HS-5 (cell line): ENCODE measurements around the gene KAZN.

Experiments used
- DNase-seq: peaks from one replicate; pipeline ENCODE4 v3.0.0-alpha.2; 2012; ENCODE audit warnings: low read depth

KAZN gene

GRCh38 chr1:14715266-14715665, 116.8 kb downstream of the KAZN start:
- no peak for DNase-seq

- no peak for DNase-seq
Observed at GRCh38 chr1:14715802-14716201, 117.3 kb downstream of the KAZN start.

- no peak for DNase-seq
Observed at GRCh38 chr1:14716474-14716873, 118.0 kb downstream of the KAZN start.

GRCh38 chr1:14718476-14718875, 120.0 kb downstream of the KAZN start:
- no peak for DNase-seq

GRCh38 chr1:14723401-14723800, 124.9 kb downstream of the KAZN start:
- DNase-seq = no peak

- DNase-seq = no peak
Observed at GRCh38 chr1:14724246-14724645, 125.8 kb downstream of the KAZN start.

- DNase-seq = no peak
Observed at GRCh38 chr1:14724678-14725077, 126.2 kb downstream of the KAZN start.

DNA sequence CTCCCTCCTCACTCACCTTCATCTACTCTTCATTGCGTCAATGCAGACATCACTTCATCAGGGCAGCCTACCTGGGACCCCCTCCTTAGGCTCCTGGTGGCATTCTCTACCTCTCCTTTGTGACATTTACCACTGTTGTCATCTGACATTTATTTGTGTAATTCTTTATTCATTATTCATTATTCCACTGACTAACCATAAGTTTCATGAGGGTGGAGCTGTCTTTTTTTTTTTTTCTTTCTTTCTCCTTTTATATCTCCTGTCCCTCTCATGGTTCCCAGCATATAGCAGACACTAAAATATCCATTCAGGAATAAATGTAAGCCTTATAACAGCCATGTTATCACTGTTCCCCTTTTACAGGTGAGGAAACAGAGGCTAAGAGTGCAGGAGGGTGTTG, 126.8 kb downstream of the KAZN start:
- DNase-seq = no peak

DNA sequence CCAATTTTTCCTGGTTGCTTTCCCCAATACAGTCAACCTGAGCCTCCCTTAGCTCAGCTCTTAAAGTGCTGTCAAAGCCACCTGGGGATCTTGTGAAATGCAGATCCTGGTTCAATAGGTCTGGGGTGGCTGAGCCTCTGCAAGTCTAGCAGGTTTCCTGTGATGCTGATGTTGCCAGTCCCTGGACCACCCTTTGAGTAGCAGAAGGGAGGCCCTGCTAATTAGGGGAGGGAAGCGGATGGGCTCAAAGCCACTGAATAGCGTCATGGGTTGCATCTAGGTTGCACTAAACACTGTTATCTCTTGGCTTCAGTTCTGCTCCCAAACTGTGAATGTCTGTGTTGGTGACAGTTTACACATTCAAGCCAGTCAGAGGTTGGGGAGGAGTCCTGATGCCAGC, 127.2 kb downstream of the KAZN start:
- no peak for DNase-seq

DNA sequence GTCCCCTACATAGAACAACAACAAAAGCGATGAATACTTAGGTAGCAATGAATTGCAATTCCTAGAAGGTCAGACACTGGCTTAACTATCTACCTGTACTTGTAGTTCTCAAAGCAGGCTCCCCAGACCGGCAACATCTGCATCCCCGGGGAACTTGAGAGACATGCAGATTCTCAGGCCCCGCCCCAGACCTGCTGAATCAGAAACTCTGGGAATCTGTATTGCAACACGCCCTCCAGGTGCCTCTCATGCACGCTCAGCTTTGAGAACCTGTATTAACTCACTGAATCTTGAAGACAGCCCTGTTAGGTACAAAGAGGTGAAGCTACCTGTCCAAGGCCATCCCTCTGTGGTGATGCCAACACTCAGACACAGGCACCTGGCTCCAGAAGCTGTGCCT, 128.1 kb downstream of the KAZN start:
- no peak for DNase-seq

GRCh38 chr1:14728516-14728915, 130.0 kb downstream of the KAZN start:
- DNase-seq = no peak

DNA sequence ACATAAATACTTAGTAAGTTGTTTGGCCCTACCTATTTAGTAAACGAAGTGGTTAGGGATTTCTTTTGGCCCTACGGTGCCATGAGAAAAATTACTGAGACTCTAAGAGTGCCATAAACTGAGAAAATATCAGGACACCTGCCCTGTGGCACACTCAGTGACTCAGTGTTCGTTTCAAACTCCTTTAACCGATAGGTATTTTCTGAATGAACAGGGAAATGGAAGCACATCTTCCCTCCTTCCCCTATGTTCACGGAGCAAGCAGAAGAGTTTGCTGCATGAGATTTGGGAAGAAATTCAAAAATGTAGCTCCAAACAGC, 134.2 kb downstream of the KAZN start:
- DNase-seq = no peak

GRCh38 chr1:14733048-14733778, 134.7 kb downstream of the KAZN start:
- DNase-seq = no peak

DNA sequence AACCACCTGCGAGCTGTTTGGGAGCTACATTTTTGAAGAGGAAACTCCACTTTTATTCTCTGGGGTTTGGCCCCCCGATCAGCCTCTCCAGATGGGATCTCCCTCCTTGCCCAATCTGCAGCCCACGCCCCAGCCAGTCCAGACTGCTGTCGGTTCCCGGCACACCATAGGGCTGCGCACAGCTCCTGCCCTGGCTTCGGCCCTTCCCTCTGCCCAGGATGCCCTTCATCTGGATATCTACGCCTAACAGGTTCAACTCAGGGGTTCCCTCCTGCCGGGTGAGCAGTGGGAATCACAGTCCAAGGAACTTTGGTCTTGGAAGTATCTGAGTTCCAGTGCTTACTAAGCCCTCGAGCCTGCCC, 135.3 kb downstream of the KAZN start:
- no peak for DNase-seq

DNA sequence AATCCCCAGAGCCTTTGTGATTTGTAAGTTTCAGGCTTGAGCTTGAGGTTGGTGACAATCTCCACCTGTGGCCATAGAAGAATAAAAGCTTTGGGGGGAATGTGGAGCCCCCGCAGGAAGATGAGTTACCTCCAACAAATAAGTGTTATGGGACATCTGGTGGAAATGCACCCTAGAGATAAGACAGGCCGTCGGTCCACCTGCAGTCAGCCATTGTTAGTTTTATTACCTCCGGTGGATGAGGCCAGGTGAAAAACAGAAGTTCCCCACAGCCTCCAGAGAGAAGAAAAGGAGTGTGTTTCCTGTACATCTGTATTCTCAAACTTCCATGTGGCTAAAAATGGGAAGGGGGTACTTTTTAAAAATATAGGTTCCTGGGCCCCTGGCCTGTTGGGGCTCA, 137.4 kb downstream of the KAZN start:
- DNase-seq = no peak

DNA sequence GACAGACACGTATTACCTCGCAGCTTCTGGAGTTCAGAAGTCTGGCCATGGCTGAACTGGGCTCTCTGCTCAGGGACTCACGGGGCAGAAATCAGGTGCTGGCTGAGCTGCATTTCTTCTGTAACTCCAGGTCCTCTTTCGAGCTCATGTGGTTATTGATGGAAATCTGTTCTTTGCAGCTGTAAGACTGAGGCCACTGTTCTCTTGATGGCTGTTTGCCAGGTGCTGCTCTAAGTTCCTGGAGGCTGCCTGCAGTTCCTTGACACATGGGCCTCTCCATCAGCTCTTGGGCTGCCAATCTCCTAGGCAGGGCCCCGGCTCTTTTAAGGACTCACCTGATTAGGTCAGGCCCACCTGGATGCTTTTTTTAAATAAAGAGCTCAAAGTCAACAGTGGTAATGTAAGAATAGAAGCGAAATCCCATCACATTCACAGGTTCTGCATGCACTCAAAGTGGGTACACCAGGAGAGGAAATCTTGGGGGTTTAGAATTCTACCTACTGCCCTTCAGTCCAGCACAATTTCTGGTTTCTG, 139.1 kb downstream of the KAZN start:
- no peak for DNase-seq

DNA sequence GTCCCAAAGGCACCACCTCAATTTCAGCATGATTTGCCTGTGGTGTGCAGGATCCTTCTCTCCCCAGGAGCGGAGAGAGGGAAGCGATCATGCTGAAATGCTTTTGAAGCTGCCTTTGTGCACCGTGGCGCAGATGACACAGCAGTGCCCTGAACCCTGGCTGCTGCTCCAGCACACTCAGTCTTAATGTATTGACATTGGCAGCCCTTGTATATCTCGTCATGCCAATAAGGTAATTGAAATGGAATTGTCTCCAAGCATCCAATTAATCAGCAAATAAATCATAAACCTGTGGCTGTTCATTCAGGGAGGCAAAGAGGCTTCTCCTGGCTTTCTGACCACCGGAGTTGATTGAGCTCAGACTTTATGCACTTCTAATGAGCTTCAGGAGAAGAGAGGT, 139.8 kb downstream of the KAZN start:
- no peak for DNase-seq

- DNase-seq = no peak
Observed at GRCh38 chr1:14738647-14739046, 140.2 kb downstream of the KAZN start.

- no peak for DNase-seq
Observed at GRCh38 chr1:14739082-14739832, 140.8 kb downstream of the KAZN start.

DNA sequence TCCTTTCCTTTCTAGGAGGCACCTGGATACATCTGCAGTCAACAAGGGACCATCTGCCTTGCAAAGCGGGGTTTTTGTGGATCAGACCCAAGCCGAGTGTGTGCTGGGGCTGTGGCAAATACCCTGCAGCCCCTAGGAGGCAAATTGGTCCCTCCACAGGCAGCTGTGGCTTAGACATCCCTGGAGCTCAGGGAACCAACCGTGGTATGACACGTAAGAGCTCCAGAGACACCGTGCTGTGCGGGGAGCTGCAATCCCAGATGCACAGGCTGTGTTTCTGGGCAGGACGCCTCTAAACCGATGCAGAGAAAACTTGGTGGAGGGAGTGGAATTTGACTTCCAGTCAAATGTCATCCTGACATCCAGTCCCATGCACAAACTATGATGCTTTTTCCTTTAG, 141.5 kb downstream of the KAZN start:
- DNase-seq = no peak

DNA sequence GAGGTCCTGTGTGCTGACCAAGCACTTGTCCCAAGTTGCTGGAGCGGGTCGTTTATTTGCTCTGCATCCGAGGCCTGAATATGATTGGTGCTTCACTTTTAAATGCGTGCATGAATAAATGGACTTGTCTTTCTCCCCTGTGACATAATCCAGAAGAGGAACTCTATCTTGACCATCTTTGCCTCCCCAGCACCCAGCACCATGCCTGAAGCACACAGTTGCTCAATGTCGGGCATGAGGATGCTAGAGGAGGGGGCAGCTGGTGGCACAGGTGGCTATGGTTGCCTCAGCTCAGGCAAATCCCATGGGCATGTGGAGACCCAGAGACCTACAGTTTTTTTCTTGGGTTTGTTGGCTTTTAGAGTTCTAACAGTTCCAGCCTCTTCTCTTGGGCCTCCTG, 142.6 kb downstream of the KAZN start:
- DNase-seq = no peak

DNA sequence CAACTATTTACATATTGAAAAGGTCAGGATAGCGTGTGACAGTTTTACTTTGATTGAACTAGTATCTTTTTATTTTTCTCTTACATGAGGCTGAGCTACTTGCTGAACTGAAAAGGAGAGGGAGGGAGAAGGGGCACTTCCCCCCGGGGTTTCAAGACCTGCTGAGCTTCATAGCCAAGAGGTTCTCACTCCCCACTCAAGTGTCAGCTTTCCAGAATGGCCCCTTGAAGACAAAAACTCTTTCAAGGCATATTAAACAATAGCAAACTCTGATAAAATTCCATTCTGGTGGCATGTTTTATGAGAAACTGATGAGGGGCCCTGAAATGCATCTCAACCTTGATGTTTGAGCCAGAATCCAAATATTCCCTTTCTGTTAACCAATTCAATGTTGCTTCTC, 143.0 kb downstream of the KAZN start:
- no peak for DNase-seq

- DNase-seq = peak; percentile 97
Observed at GRCh38 chr1:14742181-14742980, 143.9 kb downstream of the KAZN start.
